Suprapubic skin (tissue), 4 donors: ENCODE data around the gene STOML2. TPM values are rescaled to one million over a fixed set of nuclear protein-coding genes. Genes with fewer than 3 reads are reported as not detected.
A peak's percentile ranks its signal among the peaks of the same experiment; 100 is the strongest.

Source experiments
- DNase-seq, 2 donors: peaks; one replicate each; pipeline ENCODE4 v3.0.0-alpha.2; 2019; ENCODE audit warnings: low spot score in 2 of 2
- H3K27ac ChIP-seq: fragments of 200-600 bp; sonication (generic); one replicate; pipeline ENCODE4 v1.5.1; 2019
- H3K27me3 ChIP-seq: fragments of 200-600 bp; sonication (generic); one replicate; pipeline ENCODE4 v1.5.1; 2019
- H3K36me3 ChIP-seq: fragments of 200-600 bp; sonication (generic); one replicate; pipeline ENCODE4 v1.5.1; 2019
- H3K4me1 ChIP-seq: fragments of 200-600 bp; sonication (generic); one replicate; pipeline ENCODE4 v1.5.1; 2019
- H3K4me3 ChIP-seq: fragments of 200-600 bp; sonication (generic); one replicate; pipeline ENCODE4 v1.5.1; 2019; ENCODE audit warnings: mild to moderate bottlenecking
- H3K9me3 ChIP-seq: fragments of 200-600 bp; sonication (generic); one replicate; pipeline ENCODE4 v1.5.1; 2019
- CTCF ChIP-seq, 2 donors: fragments of 200-600 bp in 1 of 2; fragments of 450-650 bp in 1 of 2; sonication (generic) in 1 of 2; IDR thresholded peaks; one replicate each; pipeline ENCODE4 v1.5.1; 2016 to 2019; ENCODE audit warnings: antibody characterized with exemption in 2 of 2, mild to moderate bottlenecking in 1 of 2, moderate library complexity in 1 of 2
- EP300 ChIP-seq: sonication (generic); formaldehyde crosslinking; IDR thresholded peaks from one replicate; pipeline ENCODE4 v1.6.1; 2017; ENCODE audit warnings: antibody characterized with exemption
- POLR2A ChIP-seq, 2 donors: fragments of 450-650 bp; IDR thresholded peaks; one replicate each; pipeline ENCODE4 v1.6.1; 2017; ENCODE audit warnings: antibody characterized with exemption in 2 of 2, mild to moderate bottlenecking in 2 of 2, moderate library complexity in 2 of 2
- POLR2AphosphoS5 ChIP-seq, 3 donors: sonication (generic); formaldehyde crosslinking; IDR thresholded peaks; one replicate each; pipeline ENCODE4 v1.6.1; 2017; ENCODE audit warnings: antibody characterized with exemption in 3 of 3
- WGBS: methylation state at CpG from one replicate; pipeline ENCODE4 v1.1.5; 2018; 5-methylcytosine and 5-hydroxymethylcytosine counted together
- total RNA-seq, 4 donors: library from RNA; depleted of rRNA; stranded (reverse); fragments of >200 nt; gene quantifications; one replicate each; pipeline ENCODE4 v1.1.0, GENCODE V29; 2016

Gene STOML2
- total RNA-seq, 4 donors from 2014 or later: 48.8 to 99.2 (median 91.1) TPM

- DNase-seq: peak; percentile 92 to 95
- TF ChIP-seq CTCF (IDR thresholded peaks at IDR 0.05): no peak
- peak in 2 of 3 donors; percentile 40 to 62 for TF ChIP-seq POLR2AphosphoS5 (IDR thresholded peaks at IDR 0.05)
Observed at GRCh38 chr9:35079426-35080341, 23.2 kb downstream of the STOML2 start, which contains the start of gene FANCG. Gene FANCG (minus strand): TSS chr9:35079942. CDS start chr9:35079524, 418 bp downstream.

GRCh38 chr9:35079041-35079425, 23.9 kb downstream of the STOML2 start:
- WGBS: 5% methylated on average over 10 of the region's 10 CpGs
- no peak for TF ChIP-seq POLR2A (IDR thresholded peaks at IDR 0.05)
- TF ChIP-seq POLR2AphosphoS5 (IDR thresholded peaks at IDR 0.05): no peak
- TF ChIP-seq CTCF (IDR thresholded peaks at IDR 0.05): no peak
- TF ChIP-seq EP300: no peak
- Histone ChIP-seq H3K9me3 (no peaks in the 10 kb centered on the region), H3K27ac (peak overlapping the region; percentile 41), H3K27me3 (no peaks in the 10 kb centered on the region), H3K4me1 (peaks cover 21% of the 10 kb centered on the region), H3K36me3 (no peaks in the 10 kb centered on the region), H3K4me3 (peak overlapping the region; percentile 72)
- DNase-seq: no peak

More at GRCh38 chr9:35079426-35080341, 23.2 kb downstream of the STOML2 start, which contains the start of gene FANCG:
- no peaks in the 10 kb centered on the region for H3K36me3 ChIP-seq
- no peaks in the 10 kb centered on the region for H3K27me3 ChIP-seq
- H3K27ac ChIP-seq: peak within 1 kb of the TSS; percentile 41
- H3K4me1 ChIP-seq: peaks cover 21% of the 10 kb centered on the region
- under 1% methylated on average over 48 of the region's 67 CpGs for WGBS
- H3K4me3 ChIP-seq: peak within 1 kb of the TSS; percentile 72
- no peaks in the 10 kb centered on the region for H3K9me3 ChIP-seq

GRCh38 chr9:35078066-35078465, 24.9 kb downstream of the STOML2 start:
- H3K36me3 ChIP-seq: no peaks in the 10 kb centered on the region
- no peak for TF ChIP-seq POLR2AphosphoS5 (IDR thresholded peaks at IDR 0.05)
- TF ChIP-seq CTCF (IDR thresholded peaks at IDR 0.05): no peak
- no peak for TF ChIP-seq EP300
- no peak for TF ChIP-seq POLR2A (IDR thresholded peaks at IDR 0.05)
- no peaks in the 10 kb centered on the region for H3K27me3 ChIP-seq
- H3K27ac ChIP-seq: no peak overlapping the region
- 55% methylated on average over 2 of the region's 4 CpGs for WGBS
- H3K4me1 ChIP-seq: peaks cover 23% of the 10 kb centered on the region
- no peaks in the 10 kb centered on the region for H3K9me3 ChIP-seq
- no peak for DNase-seq
- no peak overlapping the region for H3K4me3 ChIP-seq

GRCh38 chr9:35076848-35077247, 26.1 kb downstream of the STOML2 start:
- DNase-seq: no peak
- TF ChIP-seq POLR2A (IDR thresholded peaks at IDR 0.05) (no peak), CTCF (IDR thresholded peaks at IDR 0.05) (no peak), POLR2AphosphoS5 (IDR thresholded peaks at IDR 0.05) (no peak), EP300 (no peak)
- peaks cover 26% of the 10 kb centered on the region for H3K4me1 ChIP-seq
- no peak overlapping the region for H3K4me3 ChIP-seq
- no peaks in the 10 kb centered on the region for H3K9me3 ChIP-seq
- no peak overlapping the region for H3K27ac ChIP-seq
- no peaks in the 10 kb centered on the region for H3K27me3 ChIP-seq
- H3K36me3 ChIP-seq: no peaks in the 10 kb centered on the region
- WGBS: 100% methylated on average over 4 of the region's 4 CpGs

- WGBS: 85% methylated on average over 4 of the region's 4 CpGs
- TF ChIP-seq POLR2AphosphoS5 (IDR thresholded peaks at IDR 0.05) (no peak), POLR2A (IDR thresholded peaks at IDR 0.05) (no peak), CTCF (IDR thresholded peaks at IDR 0.05) (no peak), EP300 (no peak)
- Histone ChIP-seq H3K27ac (no peak overlapping the region), H3K4me1 (peaks cover 29% of the 10 kb centered on the region), H3K9me3 (no peaks in the 10 kb centered on the region), H3K27me3 (no peaks in the 10 kb centered on the region), H3K4me3 (no peak overlapping the region), H3K36me3 (no peaks in the 10 kb centered on the region)
- no peak for DNase-seq
Observed at GRCh38 chr9:35075358-35075757, 27.6 kb downstream of the STOML2 start.
